Sigmoid colon (tissue), 7 donors: ENCODE results near the gene ADARB2. TPM values are rescaled to one million over a fixed set of nuclear protein-coding genes. Genes with fewer than 3 reads are reported as not detected.

Experiments
- DNase-seq: peaks from one replicate; pipeline ENCODE4 v3.0.0-alpha.2; 2019
- H3K27ac ChIP-seq, 4 donors: fragments of 200-600 bp; sonication (generic); one replicate each; pipeline ENCODE4 v1.5.1; 2016 to 2019; ENCODE audit warnings: mild to moderate bottlenecking in 1 of 4
- H3K27me3 ChIP-seq, 3 donors: fragments of 200-600 bp; sonication (generic); one replicate each; pipeline ENCODE4 v1.5.1; 2019; ENCODE audit warnings: mild to moderate bottlenecking in 1 of 3
- H3K36me3 ChIP-seq, 4 donors: fragments of 200-600 bp; sonication (generic); one replicate each; pipeline ENCODE4 v1.5.1; 2016 to 2019
- H3K4me1 ChIP-seq, 4 donors: fragments of 200-600 bp; sonication (generic); one replicate each; pipeline ENCODE4 v1.5.1; 2017 to 2019
- H3K4me3 ChIP-seq, 4 donors: fragments of 200-600 bp; sonication (generic); one replicate each; pipeline ENCODE4 v1.5.1; 2017 to 2019; ENCODE audit warnings: mild to moderate bottlenecking in 2 of 4, moderate library complexity in 1 of 4
- H3K9me3 ChIP-seq, 4 donors: fragments of 200-600 bp in 3 of 4; sonication (generic) in 3 of 4; one replicate each; pipeline versions ENCODE4 v1.5.1 to v1.6.1; 2013 to 2019
- CTCF ChIP-seq, 4 experiments: fragments of 450-650 bp in 3 of 4; fragments of 200-600 bp in 1 of 4; IDR thresholded peaks; one replicate each; pipeline ENCODE4 v1.5.1; 2016 to 2019; ENCODE audit warnings: antibody characterized with exemption in 4 of 4, mild to moderate bottlenecking in 3 of 4, moderate library complexity in 2 of 4
- EP300 ChIP-seq, 4 donors: sonication (generic); formaldehyde crosslinking; IDR thresholded peaks; one replicate each; pipeline ENCODE4 v1.6.1; 2017; ENCODE audit warnings: antibody characterized with exemption in 4 of 4
- POLR2A ChIP-seq, 2 donors: fragments of 450-650 bp; IDR thresholded peaks; one replicate each; pipeline ENCODE4 v1.6.1; 2016; ENCODE audit warnings: antibody characterized with exemption in 2 of 2, mild to moderate bottlenecking in 2 of 2, moderate library complexity in 2 of 2
- POLR2AphosphoS5 ChIP-seq, 4 donors: sonication (generic); formaldehyde crosslinking; IDR thresholded peaks; one replicate each; pipeline ENCODE4 v1.6.1; 2017; ENCODE audit warnings: antibody characterized with exemption in 4 of 4
- WGBS, 2 donors: extraction: QIAGEN DNeasy Blood & Tissue Kit; methylation state at CpG; one replicate each; pipeline ENCODE4 v1.1.7; 2013; 5-methylcytosine and 5-hydroxymethylcytosine counted together
- intact Hi-C: fragments of 100-400 bp; cut with DNase I; formaldehyde crosslinking; loops from one replicate; pipeline ENCODE4 v1.15.1; 2023
- polyA plus RNA-seq, 3 donors: library from polyadenylated mRNA; stranded (reverse); fragments of 200-250 nt; gene quantifications; one replicate each; pipeline ENCODE4 v1.2.3, GENCODE V29; 2013
- total RNA-seq, 4 donors: library from RNA; depleted of rRNA; stranded (reverse); fragments of >200 nt; gene quantifications; one replicate each; pipeline ENCODE4 v1.1.0, GENCODE V29; 2016
- donor health status: healthy with polysubstance abuse.
- donor health status: Bipolar disorder and iron deficiency.
- donor health status: healthy.

ADARB2 gene
- total and polyA plus RNA-seq, 7 donors: 0.60 to 5.9 (median 3.5) TPM; not detected in 1

- 85 to 90% methylated on average over 11 of the region's 11 CpGs for WGBS, 2 donors
- Histone ChIP-seq H3K9me3 (no peaks in the 10 kb centered on the region), H3K36me3 (no peaks in the 10 kb centered on the region), H3K4me1 (no peaks in the 10 kb centered on the region), H3K27ac (no peak overlapping the region), H3K27me3 (no peaks in the 10 kb centered on the region), H3K4me3 (no peak overlapping the region)
- no peak for DNase-seq
- TF ChIP-seq POLR2A (IDR thresholded peaks at IDR 0.05) (no peak), CTCF (IDR thresholded peaks at IDR 0.05) (no peak), POLR2AphosphoS5 (IDR thresholded peaks at IDR 0.05) (no peak), EP300 (IDR thresholded peaks at IDR 0.05) (no peak)
- intact Hi-C loops: no loop called here
Observed at GRCh38 chr10:1674501-1674900, 62.8 kb downstream of the ADARB2 start.

GRCh38 chr10:1673568-1674345 lies 63.6 kb downstream of the ADARB2 start:
- intact Hi-C loops: no loop called here
- H3K4me3 ChIP-seq: no peak overlapping the region
- no peak overlapping the region for H3K27ac ChIP-seq
- no peak for DNase-seq
- H3K27me3 ChIP-seq: no peaks in the 10 kb centered on the region
- TF ChIP-seq POLR2AphosphoS5 (IDR thresholded peaks at IDR 0.05) (no peak), CTCF (IDR thresholded peaks at IDR 0.05) (no peak), EP300 (IDR thresholded peaks at IDR 0.05) (no peak), POLR2A (IDR thresholded peaks at IDR 0.05) (no peak)
- H3K9me3 ChIP-seq: no peaks in the 10 kb centered on the region
- 90% methylated on average over 21 of the region's 21 CpGs for WGBS, 2 donors
- H3K36me3 ChIP-seq: no peaks in the 10 kb centered on the region
- no peaks in the 10 kb centered on the region for H3K4me1 ChIP-seq

- H3K9me3 ChIP-seq: no peaks in the 10 kb centered on the region
- WGBS, 2 donors: 86 to 87% methylated on average over 37 of the region's 37 CpGs
- no peak overlapping the region for H3K27ac ChIP-seq
- H3K4me3 ChIP-seq: no peak overlapping the region
- no peaks in the 10 kb centered on the region for H3K4me1 ChIP-seq
- no peak for DNase-seq
- no peak for TF ChIP-seq EP300 (IDR thresholded peaks at IDR 0.05)
- TF ChIP-seq CTCF (IDR thresholded peaks at IDR 0.05): no peak
- no peak for TF ChIP-seq POLR2AphosphoS5 (IDR thresholded peaks at IDR 0.05)
- TF ChIP-seq POLR2A (IDR thresholded peaks at IDR 0.05): no peak
- intact Hi-C loops: no loop called here
- no peaks in the 10 kb centered on the region for H3K36me3 ChIP-seq
- no peaks in the 10 kb centered on the region for H3K27me3 ChIP-seq
Observed at GRCh38 chr10:1672001-1672781, 65.1 kb downstream of the ADARB2 start.

GRCh38 chr10:1671366-1672000 lies 65.8 kb downstream of the ADARB2 start:
- 86 to 88% methylated on average over 20 of the region's 20 CpGs for WGBS, 2 donors
- H3K27me3 ChIP-seq: no peaks in the 10 kb centered on the region
- intact Hi-C loops: no loop called here

More at GRCh38 chr10:1671366-1672000, 65.8 kb downstream of the ADARB2 start:
- Histone ChIP-seq H3K9me3 (no peaks in the 10 kb centered on the region), H3K27ac (no peak overlapping the region), H3K36me3 (no peaks in the 10 kb centered on the region), H3K4me3 (no peak overlapping the region), H3K4me1 (no peaks in the 10 kb centered on the region)
- TF ChIP-seq EP300 (IDR thresholded peaks at IDR 0.05): no peak
- TF ChIP-seq CTCF (IDR thresholded peaks at IDR 0.05): no peak
- no peak for TF ChIP-seq POLR2AphosphoS5 (IDR thresholded peaks at IDR 0.05)
- no peak for TF ChIP-seq POLR2A (IDR thresholded peaks at IDR 0.05)
- no peak for DNase-seq
